Neuronal stem cell (in vitro differentiated cells): Measurements from ENCODE around the gene TH.

ENCODE experiments used
- DNase-seq: peaks from one replicate; pipeline ENCODE4 v3.0.0-alpha.2; 2013; ENCODE audit warnings: low spot score
- H2AFZ ChIP-seq: one replicate; pipeline ENCODE4 v1.6.1; 2013; ENCODE audit warnings: mild to moderate bottlenecking, low read length, inconsistent platforms
- H2AK5ac ChIP-seq: 2 replicates; pipeline ENCODE4 v1.6.1; 2013; ENCODE audit warnings: low read depth, mild to moderate bottlenecking, inconsistent platforms, low read length, moderate library complexity, mixed read lengths
- H2BK120ac ChIP-seq: 2 replicates; pipeline ENCODE4 v1.6.1; 2013; ENCODE audit warnings: low read depth, mild to moderate bottlenecking, inconsistent platforms, low read length, moderate library complexity, mixed read lengths
- H2BK12ac ChIP-seq: one replicate; pipeline ENCODE4 v1.6.1; 2013; ENCODE audit warnings: low read length, inconsistent platforms
- H2BK15ac ChIP-seq: 2 replicates; pipeline ENCODE4 v1.6.1; 2013; ENCODE audit warnings: mild to moderate bottlenecking, low read length, inconsistent platforms, mixed read lengths
- H2BK5ac ChIP-seq: one replicate; pipeline ENCODE4 v1.6.1; 2013; ENCODE audit warnings: inconsistent platforms, mild to moderate bottlenecking, low read length, moderate library complexity
- H3K14ac ChIP-seq: one replicate; pipeline ENCODE4 v1.6.1; 2013; ENCODE audit warnings: low read length, inconsistent platforms
- H3K18ac ChIP-seq: 2 replicates; pipeline ENCODE4 v1.6.1; 2013; ENCODE audit warnings: low read length, inconsistent platforms
- H3K23ac ChIP-seq: 2 replicates; pipeline ENCODE4 v1.6.1; 2013; ENCODE audit warnings: low read depth, mild to moderate bottlenecking, mixed read lengths, low read length, inconsistent platforms; ENCODE audit not compliant: poor library complexity
- H3K27ac ChIP-seq: replicated peaks from 3 replicates; pipeline ENCODE4 v1.5.1; 2013; ENCODE audit warnings: low read length, inconsistent platforms
- H3K27me3 ChIP-seq, 3 experiments: 2 replicates each; pipeline ENCODE4 v1.6.1; 2013; ENCODE audit warnings: low read length in 3 of 3, mild to moderate bottlenecking in 2 of 3, inconsistent platforms in 1 of 3, low read depth in 1 of 3, mixed read lengths in 1 of 3, moderate library complexity in 1 of 3; ENCODE audit not compliant: control insufficient read depth in 3 of 3, insufficient read depth in 3 of 3
- H3K36me3 ChIP-seq, 2 donors: replicated peaks in 1 of 2; 2 replicates each; pipeline ENCODE4 v1.6.1; 2013; ENCODE audit warnings: low read length in 2 of 2; ENCODE audit not compliant: control insufficient read depth in 2 of 2, insufficient read depth in 2 of 2
- H3K4ac ChIP-seq: 2 replicates; pipeline ENCODE4 v1.6.1; 2013; ENCODE audit warnings: inconsistent platforms, mild to moderate bottlenecking, low read length, moderate library complexity
- H3K4me1 ChIP-seq, 2 donors: 1 replicate in 1 of 2; 2 replicates in 1 of 2; pipeline ENCODE4 v1.6.1; 2013; ENCODE audit warnings: low read length in 2 of 2, low read depth in 1 of 2; ENCODE audit not compliant: control insufficient read depth in 2 of 2, insufficient read depth in 1 of 2
- H3K4me2 ChIP-seq: one replicate; pipeline ENCODE4 v1.6.1; 2013; ENCODE audit warnings: mild to moderate bottlenecking, low read length, inconsistent platforms; ENCODE audit not compliant: insufficient read depth, poor library complexity, severe bottlenecking
- H3K4me3 ChIP-seq, 2 donors: 2 replicates each; pipeline ENCODE4 v1.5.1; 2013; ENCODE audit warnings: low read length in 2 of 2, mild to moderate bottlenecking in 2 of 2, inconsistent platforms in 1 of 2, moderate library complexity in 1 of 2
- H3K79me1 ChIP-seq: one replicate; pipeline ENCODE4 v1.6.1; 2013; ENCODE audit warnings: low read depth, mild to moderate bottlenecking, inconsistent platforms, low read length, moderate library complexity
- H3K9ac ChIP-seq: one replicate; pipeline ENCODE4 v1.6.1; 2013; ENCODE audit warnings: mild to moderate bottlenecking, low read depth, low read length, inconsistent platforms; ENCODE audit not compliant: poor library complexity
- H3K9me3 ChIP-seq, 2 donors: replicated peaks in 1 of 2; 2 replicates each; pipeline versions ENCODE3 to v1.6.1; 2013; ENCODE audit warnings: low read length in 2 of 2, mild to moderate bottlenecking in 2 of 2, inconsistent platforms in 1 of 2, low read depth in 1 of 2, mixed read lengths in 1 of 2, moderate library complexity in 1 of 2; ENCODE audit not compliant: control insufficient read depth in 2 of 2, insufficient read depth in 1 of 2
- H4K8ac ChIP-seq: one replicate; pipeline ENCODE4 v1.6.1; 2013; ENCODE audit warnings: low read depth, mild to moderate bottlenecking, inconsistent platforms, low read length, moderate library complexity
- H4K91ac ChIP-seq: one replicate; pipeline ENCODE4 v1.6.1; 2013; ENCODE audit warnings: low read length, low read depth, mild to moderate bottlenecking, inconsistent platforms; ENCODE audit not compliant: poor library complexity
- WGBS, 2 donors: extraction: QIAGEN DNeasy Blood & Tissue Kit; methylation state at CpG; one replicate each; pipeline ENCODE4 v1.1.7; 2013; ENCODE audit warnings: missing lambda C conversion rate in 2 of 2, mixed read lengths in 1 of 2; ENCODE audit not compliant: insufficient read length in 2 of 2, insufficient replicate concordance in 1 of 2; ENCODE audit errors: extremely low coverage in 2 of 2; 5-methylcytosine and 5-hydroxymethylcytosine counted together

TH gene

DNA sequence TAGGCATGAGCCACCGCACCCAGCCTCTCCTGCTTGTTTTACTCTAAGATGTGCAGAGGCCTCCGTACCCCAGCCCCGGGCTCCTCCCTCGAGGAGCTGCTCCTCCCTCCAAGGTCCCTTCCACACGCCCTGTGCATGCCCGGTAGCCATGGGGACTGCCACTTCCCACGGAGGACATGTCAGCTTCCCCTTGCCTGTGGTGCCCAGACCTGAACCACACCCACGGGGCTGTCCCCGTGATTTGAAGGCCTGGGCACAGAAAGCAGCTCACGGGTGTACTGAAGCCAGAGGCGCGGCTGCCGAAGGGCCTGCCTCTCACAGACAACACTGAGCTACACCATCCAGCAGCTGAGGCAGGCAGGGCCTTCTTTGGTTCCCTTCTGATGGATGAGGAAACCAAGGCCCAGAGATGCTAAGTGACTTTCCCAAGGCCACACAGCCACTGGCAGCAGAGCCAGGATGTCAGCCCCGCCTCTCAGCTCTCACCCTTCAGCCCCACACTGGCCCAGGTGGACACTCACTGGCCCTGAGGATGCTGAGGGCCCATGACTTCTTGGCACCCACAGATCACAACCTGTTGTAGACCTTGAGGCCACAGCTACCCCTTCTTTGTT, 17.9 kb downstream of the TH start:
- Histone ChIP-seq H3K27ac (no peak overlapping the region), H3K79me1 (no peaks in the 10 kb centered on the region), H2BK15ac (peak overlapping the region; percentile 97), H3K4me3 (no peak overlapping the region), H3K36me3 (no peaks in the 10 kb centered on the region), H3K4me2 (no peak overlapping the region), H3K4me1 (peaks cover 0 to 22% of the 10 kb centered on the region in 2 donors), H2BK12ac (peak overlapping the region; percentile 43), H3K9ac (peak overlapping the region; percentile 15), H3K23ac (peak overlapping the region; percentile 77), H2BK5ac (no peak overlapping the region), H3K18ac (peak overlapping the region; percentile 55), H3K9me3 (no peaks in the 10 kb centered on the region), H3K14ac (no peak overlapping the region), H4K8ac (no peak overlapping the region), H3K4ac (no peak overlapping the region), H2BK120ac (peak overlapping the region; percentile 75), H4K91ac (peak overlapping the region; percentile 19), H2AK5ac (peak overlapping the region; percentile 98), H2AFZ (no peak overlapping the region), H3K27me3 (peaks cover 0 to 41% (median 2%) of the 10 kb centered on the region in 3 experiments)
- WGBS, 2 donors = no CpG with 5 or more reads among the region's 14 CpGs
- DNase-seq = no peak

DNA sequence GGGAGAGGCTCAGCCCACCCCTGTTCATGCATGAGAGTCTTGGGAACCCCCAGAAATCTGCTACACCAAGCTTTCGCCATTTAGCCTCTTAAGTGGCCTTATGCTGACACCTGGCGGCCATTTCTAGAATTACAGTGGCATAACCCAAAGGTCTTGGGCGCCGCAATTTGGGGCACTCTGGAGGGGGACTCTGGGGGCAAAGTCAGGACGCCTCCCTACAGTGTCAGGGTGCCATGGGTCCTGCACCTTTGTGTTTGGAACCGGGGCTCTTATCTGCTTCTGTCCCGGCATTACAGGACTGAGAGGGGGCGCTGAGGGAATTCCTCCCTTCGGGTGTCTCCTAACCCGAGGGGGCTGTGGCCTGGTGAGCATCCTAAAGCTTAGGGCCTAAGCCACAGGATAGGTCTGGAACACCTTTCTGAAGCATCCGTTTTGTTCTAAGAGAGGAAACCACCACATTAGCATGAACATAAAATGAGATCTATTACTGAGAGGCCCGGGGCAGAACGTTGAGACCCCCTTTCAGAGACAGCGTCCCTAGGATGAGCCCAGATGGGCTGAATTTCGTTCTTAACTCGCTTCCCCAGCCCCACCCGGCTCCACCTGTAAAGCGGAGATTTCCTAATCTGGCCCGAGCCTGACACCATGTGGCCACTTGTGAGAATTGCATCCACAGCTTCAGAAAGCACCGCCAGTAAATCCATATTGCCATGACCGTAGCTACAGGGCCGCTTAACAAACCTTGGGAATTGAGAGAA, 19.9 kb downstream of the TH start:
- Histone ChIP-seq H4K91ac (no peak overlapping the region), H3K27me3 (peaks cover 0 to 61% (median 19%) of the 10 kb centered on the region in 3 experiments), H2BK5ac (no peak overlapping the region), H2BK12ac (no peak overlapping the region), H3K9me3 (no peaks in the 10 kb centered on the region), H3K14ac (no peak overlapping the region), H2BK15ac (peak overlapping the region; percentile 76), H2AFZ (peak overlapping the region; percentile 66), H2BK120ac (no peak overlapping the region), H3K4ac (no peak overlapping the region), H3K36me3 (no peaks in the 10 kb centered on the region), H3K4me2 (peak overlapping the region; percentile 36), H3K23ac (no peak overlapping the region), H3K18ac (peak overlapping the region; percentile 95), H4K8ac (no peak overlapping the region), H3K79me1 (no peaks in the 10 kb centered on the region), H3K27ac (no peak overlapping the region), H3K9ac (no peak overlapping the region), H2AK5ac (peak overlapping the region; percentile 33), H3K4me1 (peaks cover 8 to 31% of the 10 kb centered on the region in 2 donors), H3K4me3 (no peak overlapping the region)
- WGBS, 2 donors = no CpG with 5 or more reads among the region's 22 CpGs
- DNase-seq = peak; percentile 86

DNA sequence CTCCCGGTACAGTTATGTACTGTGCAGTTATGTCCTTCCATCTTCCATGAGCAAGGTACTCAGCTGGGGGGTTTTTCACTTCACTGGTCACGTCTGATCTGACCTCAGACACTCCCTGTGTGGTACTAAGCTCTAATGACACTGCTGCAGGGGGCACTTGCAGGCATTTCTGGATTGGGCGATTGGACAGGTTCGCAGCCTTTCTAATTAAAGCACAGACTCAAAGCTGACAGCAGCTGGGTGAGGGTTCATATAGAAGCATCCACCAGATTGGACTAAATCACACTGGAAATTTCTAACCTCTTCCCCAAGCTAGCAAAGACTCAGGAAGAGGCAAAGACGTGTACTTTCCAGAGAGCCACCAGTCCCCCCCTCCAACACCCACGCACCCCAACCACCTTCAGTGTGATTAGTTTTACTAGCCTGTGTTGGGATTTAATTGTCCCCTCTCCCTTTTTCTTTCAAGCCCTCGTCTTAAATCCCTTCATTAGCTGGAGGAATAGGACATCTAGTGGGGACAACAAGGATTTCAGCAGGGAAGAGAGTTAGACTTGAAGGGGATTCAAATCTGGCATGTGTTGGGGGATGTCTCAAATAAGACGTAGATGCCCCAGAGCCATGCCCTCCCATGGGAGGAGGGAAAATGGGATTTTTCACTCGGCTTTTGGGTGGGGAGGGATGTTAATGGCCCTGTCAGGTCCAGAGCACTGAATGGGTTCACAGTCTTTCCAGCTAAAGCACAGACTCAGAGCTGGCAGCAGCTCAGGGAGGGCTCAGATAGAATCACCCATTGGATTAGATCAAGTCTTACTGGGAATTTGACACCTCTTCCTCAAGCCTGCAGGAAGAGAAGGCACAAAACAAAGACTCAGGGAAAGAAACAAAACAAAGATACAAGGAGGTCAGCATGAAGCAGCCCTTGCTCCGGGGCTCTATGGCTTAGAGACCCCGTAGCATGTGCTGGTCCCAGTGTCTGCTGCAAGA, 21.5 kb downstream of the TH start:
- Histone ChIP-seq H2BK120ac (no peak overlapping the region), H3K23ac (no peak overlapping the region), H2AFZ (no peak overlapping the region), H3K9me3 (no peaks in the 10 kb centered on the region), H2BK5ac (no peak overlapping the region), H3K4me3 (no peak overlapping the region), H3K9ac (no peak overlapping the region), H2BK12ac (no peak overlapping the region), H3K27me3 (peaks cover 12 to 73% (median 34%) of the 10 kb centered on the region in 3 experiments), H3K14ac (no peak overlapping the region), H3K4me1 (peaks cover 8 to 31% of the 10 kb centered on the region in 2 donors), H3K79me1 (no peaks in the 10 kb centered on the region), H3K36me3 (no peaks in the 10 kb centered on the region), H3K4ac (no peak overlapping the region), H3K18ac (peak overlapping the region; percentile 39), H3K27ac (peak overlapping the region; percentile 54), H3K4me2 (peak overlapping the region; percentile 20), H4K91ac (no peak overlapping the region), H4K8ac (no peak overlapping the region), H2AK5ac (no peak overlapping the region), H2BK15ac (no peak overlapping the region)
- peak; percentile 78 for DNase-seq
- no CpG with 5 or more reads among the region's 11 CpGs for WGBS, 2 donors
